ENCODE measurements around the gene CRIP2.

Gene CRIP2

GRCh38 chr14:105495990-105496830, 21.6 kb downstream of the CRIP2 start:
- Histone ChIP-seq H3K9ac (ENCODE audit: insufficient read length, low read depth) (no peak overlapping the region), H3K4me3 (ENCODE audit: insufficient read length, low read depth) (no peak overlapping the region), H3K27me3 (ENCODE audit: insufficient read depth, insufficient read length) (no peaks in the 10 kb centered on the region), H3K36me3 (ENCODE audit: insufficient read depth, insufficient read length, low read length) (peaks cover 75% of the 10 kb centered on the region), H3K4me1 (ENCODE audit: insufficient read depth, insufficient read length) (peaks cover 34% of the 10 kb centered on the region), H3K9me3 (ENCODE audit: insufficient read depth, low read length) (no peaks in the 10 kb centered on the region)
- DNase-seq (ENCODE audit: low read depth, low spot score) = no peak
- TF ChIP-seq ZNF274 (IDR thresholded peaks at IDR 0.05; ENCODE audit: low read depth, low read length) (no peak), YY1 (IDR thresholded peaks at IDR 0.05; ENCODE audit: insufficient read depth, insufficient read length) (no peak), SUZ12 (IDR thresholded peaks at IDR 0.05; ENCODE audit: extremely low read depth, insufficient read depth, insufficient read length) (no peak)

- TF ChIP-seq SUZ12 (IDR thresholded peaks at IDR 0.05; ENCODE audit: extremely low read depth, insufficient read depth, insufficient read length) (no peak), YY1 (IDR thresholded peaks at IDR 0.05; ENCODE audit: insufficient read depth, insufficient read length) (no peak), ZNF274 (IDR thresholded peaks at IDR 0.05; ENCODE audit: low read depth, low read length) (no peak)
- DNase-seq (ENCODE audit: low read depth, low spot score) = no peak
- Histone ChIP-seq H3K27me3 (ENCODE audit: insufficient read depth, insufficient read length) (no peaks in the 10 kb centered on the region), H3K4me1 (ENCODE audit: insufficient read depth, insufficient read length) (peaks cover 31% of the 10 kb centered on the region), H3K9me3 (ENCODE audit: insufficient read depth, low read length) (no peaks in the 10 kb centered on the region), H3K36me3 (ENCODE audit: insufficient read depth, insufficient read length, low read length) (peaks cover 71% of the 10 kb centered on the region), H3K4me3 (ENCODE audit: insufficient read length, low read depth) (no peak overlapping the region), H3K9ac (ENCODE audit: insufficient read length, low read depth) (no peak overlapping the region)
These were observed 22.4 kb downstream of the CRIP2 start for GRCh38 chr14:105496831-105497591.

GRCh38 chr14:105497671-105498429, 23.2 kb downstream of the CRIP2 start:
- DNase-seq (ENCODE audit: low read depth, low spot score) = no peak
- Histone ChIP-seq H3K9me3 (ENCODE audit: insufficient read depth, low read length) (no peaks in the 10 kb centered on the region), H3K36me3 (ENCODE audit: insufficient read depth, insufficient read length, low read length) (peaks cover 63% of the 10 kb centered on the region), H3K9ac (ENCODE audit: insufficient read length, low read depth) (no peak overlapping the region), H3K27me3 (ENCODE audit: insufficient read depth, insufficient read length) (no peaks in the 10 kb centered on the region), H3K4me1 (ENCODE audit: insufficient read depth, insufficient read length) (peaks cover 29% of the 10 kb centered on the region), H3K4me3 (ENCODE audit: insufficient read length, low read depth) (no peak overlapping the region)
- TF ChIP-seq ZNF274 (IDR thresholded peaks at IDR 0.05; ENCODE audit: low read depth, low read length) = no peak
- TF ChIP-seq YY1 (IDR thresholded peaks at IDR 0.05; ENCODE audit: insufficient read depth, insufficient read length) = no peak
- TF ChIP-seq SUZ12 (IDR thresholded peaks at IDR 0.05; ENCODE audit: extremely low read depth, insufficient read depth, insufficient read length) = no peak

- no peak overlapping the region for H3K4me3 ChIP-seq (ENCODE audit: insufficient read length, low read depth)
- H3K36me3 ChIP-seq (ENCODE audit: insufficient read depth, insufficient read length, low read length) = peaks cover 56% of the 10 kb centered on the region
- H3K9me3 ChIP-seq (ENCODE audit: insufficient read depth, low read length) = no peaks in the 10 kb centered on the region
These were observed 24.0 kb downstream of the CRIP2 start for GRCh38 chr14:105498430-105499255.

GRCh38 chr14:105499256-105500035, 24.8 kb downstream of the CRIP2 start:
- Histone ChIP-seq H3K4me1 (ENCODE audit: insufficient read depth, insufficient read length) (peaks cover 26% of the 10 kb centered on the region), H3K36me3 (ENCODE audit: insufficient read depth, insufficient read length, low read length) (peaks cover 49% of the 10 kb centered on the region), H3K27me3 (ENCODE audit: insufficient read depth, insufficient read length) (no peaks in the 10 kb centered on the region), H3K9me3 (ENCODE audit: insufficient read depth, low read length) (no peaks in the 10 kb centered on the region), H3K9ac (ENCODE audit: insufficient read length, low read depth) (peak overlapping the region; percentile 56), H3K4me3 (ENCODE audit: insufficient read length, low read depth) (no peak overlapping the region)
- no peak for DNase-seq (ENCODE audit: low read depth, low spot score)
- TF ChIP-seq SUZ12 (IDR thresholded peaks at IDR 0.05; ENCODE audit: extremely low read depth, insufficient read depth, insufficient read length) (no peak), YY1 (IDR thresholded peaks at IDR 0.05; ENCODE audit: insufficient read depth, insufficient read length) (no peak), ZNF274 (IDR thresholded peaks at IDR 0.05; ENCODE audit: low read depth, low read length) (no peak)

More at GRCh38 chr14:105498430-105499255, 24.0 kb downstream of the CRIP2 start:
- H3K9ac ChIP-seq (ENCODE audit: insufficient read length, low read depth) = peak overlapping the region; percentile 42
- TF ChIP-seq YY1 (IDR thresholded peaks at IDR 0.05; ENCODE audit: insufficient read depth, insufficient read length) (no peak), SUZ12 (IDR thresholded peaks at IDR 0.05; ENCODE audit: extremely low read depth, insufficient read depth, insufficient read length) (no peak), ZNF274 (IDR thresholded peaks at IDR 0.05; ENCODE audit: low read depth, low read length) (no peak)
- no peak for DNase-seq (ENCODE audit: low read depth, low spot score)
- H3K4me1 ChIP-seq (ENCODE audit: insufficient read depth, insufficient read length) = peaks cover 25% of the 10 kb centered on the region
- H3K27me3 ChIP-seq (ENCODE audit: insufficient read depth, insufficient read length) = no peaks in the 10 kb centered on the region

Data from NT2/D1 (cell line).